ENCODE data around the gene DDX10.

The DDX10 gene

GRCh38 chr11:108724974-108725689 is 60.3 kb downstream of the DDX10 start:
- TF ChIP-seq GATA2 (IDR thresholded peaks at IDR 0.05; ENCODE audit: low read depth, low read length) (no peak), GATA3 (IDR thresholded peaks at IDR 0.05; ENCODE audit: low read depth, low read length) (no peak)

- no peak for TF ChIP-seq GATA3 (IDR thresholded peaks at IDR 0.05; ENCODE audit: low read depth, low read length)
- no peak for TF ChIP-seq GATA2 (IDR thresholded peaks at IDR 0.05; ENCODE audit: low read depth, low read length)
Observed at GRCh38 chr11:108726077-108726800, 61.4 kb downstream of the DDX10 start.

- TF ChIP-seq GATA3 (IDR thresholded peaks at IDR 0.05; ENCODE audit: low read depth, low read length) (no peak), GATA2 (IDR thresholded peaks at IDR 0.05; ENCODE audit: low read depth, low read length) (no peak)
Observed at GRCh38 chr11:108727665-108728064, 62.8 kb downstream of the DDX10 start.

GRCh38 chr11:108729227-108729871 is 64.5 kb downstream of the DDX10 start:
- no peak for TF ChIP-seq GATA2 (IDR thresholded peaks at IDR 0.05; ENCODE audit: low read depth, low read length)
- TF ChIP-seq GATA3 (IDR thresholded peaks at IDR 0.05; ENCODE audit: low read depth, low read length): no peak

- TF ChIP-seq GATA2 (IDR thresholded peaks at IDR 0.05; ENCODE audit: low read depth, low read length): no peak
- TF ChIP-seq GATA3 (IDR thresholded peaks at IDR 0.05; ENCODE audit: low read depth, low read length): no peak
Observed at GRCh38 chr11:108732395-108732794, 67.5 kb downstream of the DDX10 start.

GRCh38 chr11:108733479-108734116 is 68.7 kb downstream of the DDX10 start:
- TF ChIP-seq GATA2 (IDR thresholded peaks at IDR 0.05; ENCODE audit: low read depth, low read length) (no peak), GATA3 (IDR thresholded peaks at IDR 0.05; ENCODE audit: low read depth, low read length) (no peak)

GRCh38 chr11:108734283-108734682 is 69.4 kb downstream of the DDX10 start:
- no peak for TF ChIP-seq GATA3 (IDR thresholded peaks at IDR 0.05; ENCODE audit: low read depth, low read length)

- TF ChIP-seq GATA2 (IDR thresholded peaks at IDR 0.05; ENCODE audit: low read depth, low read length) (no peak), GATA3 (IDR thresholded peaks at IDR 0.05; ENCODE audit: low read depth, low read length) (no peak)
Observed at GRCh38 chr11:108734956-108735559, 70.2 kb downstream of the DDX10 start.

- TF ChIP-seq GATA3 (IDR thresholded peaks at IDR 0.05; ENCODE audit: low read depth, low read length): no peak
- TF ChIP-seq GATA2 (IDR thresholded peaks at IDR 0.05; ENCODE audit: low read depth, low read length): no peak
Observed at GRCh38 chr11:108743851-108744250, 79.0 kb downstream of the DDX10 start.

GRCh38 chr11:108748968-108749367 is 84.1 kb downstream of the DDX10 start:
- TF ChIP-seq GATA3 (IDR thresholded peaks at IDR 0.05; ENCODE audit: low read depth, low read length) (no peak), GATA2 (IDR thresholded peaks at IDR 0.05; ENCODE audit: low read depth, low read length) (no peak)

- no peak for TF ChIP-seq GATA3 (IDR thresholded peaks at IDR 0.05; ENCODE audit: low read depth, low read length)
- TF ChIP-seq GATA2 (IDR thresholded peaks at IDR 0.05; ENCODE audit: low read depth, low read length): no peak
Observed at GRCh38 chr11:108751444-108751843, 86.6 kb downstream of the DDX10 start.

GRCh38 chr11:108752297-108752751 is 87.5 kb downstream of the DDX10 start:
- TF ChIP-seq GATA3 (IDR thresholded peaks at IDR 0.05; ENCODE audit: low read depth, low read length): no peak
- no peak for TF ChIP-seq GATA2 (IDR thresholded peaks at IDR 0.05; ENCODE audit: low read depth, low read length)

- TF ChIP-seq GATA2 (IDR thresholded peaks at IDR 0.05; ENCODE audit: low read depth, low read length): no peak
- TF ChIP-seq GATA3 (IDR thresholded peaks at IDR 0.05; ENCODE audit: low read depth, low read length): no peak
Observed at GRCh38 chr11:108754901-108755625, 90.2 kb downstream of the DDX10 start.

Data from SH-SY5Y (cell line).